GM12878 (cell line): ENCODE measurements around the gene HSFX2. TPM values are rescaled to one million over a fixed set of nuclear protein-coding genes. Genes with fewer than 3 reads are reported as not detected.

Experiments
- ATAC-seq: fragments of 200-7000 bp; cut with Tn5 transposase; 3 replicates; pipeline ENCODE4 v1.9.1; 2020; ENCODE audit warnings: mild to moderate bottlenecking, moderate library complexity
- BruUV-seq: library from RNA; stranded (reverse); fragments of 400-500 nt; replicated peaks from 2 replicates; lab custom pipeline; 2021; lab: Mats Ljungman, UMichigan
- CTCF ChIA-PET: fragments of 300-600 bp; sonication (Branson Sonifier 250); formaldehyde crosslinking; extraction: SDS; loops from one replicate; lab custom pipeline; 2021; ENCODE audit warnings: inconsistent platforms; lab: Yijun Ruan, JAX
- POLR2A ChIA-PET: fragments of 350-600 bp; formaldehyde crosslinking; extraction: SDS; loops from one replicate; lab custom pipeline; 2021; ENCODE audit warnings: inconsistent platforms; lab: Charles Lee
- RAD21 ChIA-PET: fragments of 300-600 bp; sonication (Branson Sonifier 250); formaldehyde crosslinking; loops from one replicate; lab custom pipeline; 2023; ENCODE audit warnings: antibody characterized with exemption; ENCODE audit not compliant: unreplicated experiment; lab: Charles Lee
- SMC1A ChIA-PET: fragments of 300-600 bp; sonication (Branson Sonifier 250); formaldehyde crosslinking; loops from one replicate; lab custom pipeline; 2023; ENCODE audit not compliant: unreplicated experiment, uncharacterized antibody; lab: Charles Lee
- DNase-seq: peaks from one replicate; pipeline ENCODE4 v3.0.0-alpha.2; 2011; ENCODE audit warnings: low read depth, low spot score
- FAIRE-seq: peaks from 3 replicates; lab custom pipeline; 2011; peaks lifted over from hg19 to GRCh38; lab: Jason Lieb, UNC
- H2AFZ ChIP-seq: 2 replicates; pipeline ENCODE4 v1.6.0; 2011; ENCODE audit warnings: low read depth, low read length, control low read depth; ENCODE audit not compliant: control insufficient read depth
- H3K27ac ChIP-seq: 2 replicates; pipeline ENCODE4 v1.5.1; 2011; ENCODE audit warnings: control low read depth; ENCODE audit not compliant: control insufficient read depth, insufficient read depth
- H3K27me3 ChIP-seq, 2 experiments: replicated peaks in 1 of 2; 2 replicates each; pipeline versions ENCODE4 v1.6.0 to v1.6.1; 2011; ENCODE audit warnings: low read length in 1 of 2; ENCODE audit not compliant: control insufficient read depth in 2 of 2, insufficient read depth in 2 of 2
- H3K36me3 ChIP-seq, 2 experiments: 2 replicates each; pipeline ENCODE4 v1.5.1; 2011; ENCODE audit warnings: low read length in 1 of 2; ENCODE audit not compliant: control insufficient read depth in 2 of 2, insufficient read depth in 2 of 2
- H3K4me1 ChIP-seq: 2 replicates; pipeline ENCODE4 v1.6.1; 2011; ENCODE audit warnings: mild to moderate bottlenecking, low read length, moderate library complexity, mixed read lengths; ENCODE audit not compliant: control insufficient read depth, insufficient read depth
- H3K4me2 ChIP-seq: 2 replicates; pipeline ENCODE4 v1.6.0; 2011; ENCODE audit warnings: control low read depth; ENCODE audit not compliant: control insufficient read depth, insufficient read depth
- H3K4me3 ChIP-seq: fragments of 200-600 bp; sonication (generic); 2 replicates; pipeline ENCODE4 v1.5.1; 2016
- H3K79me2 ChIP-seq: 2 replicates; pipeline ENCODE4 v1.6.0; 2011; ENCODE audit warnings: low read length; ENCODE audit not compliant: control insufficient read depth, insufficient read depth
- H3K9ac ChIP-seq: 2 replicates; pipeline ENCODE4 v1.8.0; 2011; ENCODE audit warnings: low read length, control low read depth, mixed read lengths; ENCODE audit not compliant: control insufficient read depth, insufficient read depth
- H3K9me3 ChIP-seq: replicated peaks from 3 replicates; pipeline ENCODE4 v1.5.1; 2011; ENCODE audit warnings: mild to moderate bottlenecking, low read length; ENCODE audit not compliant: control insufficient read depth, insufficient read depth
- H4K20me1 ChIP-seq: 2 replicates; pipeline ENCODE4 v1.6.0; 2011; ENCODE audit not compliant: control insufficient read depth, insufficient read depth
- ATF2 ChIP-seq: IDR thresholded peaks from 2 replicates; pipeline ENCODE4 v1.6.1; 2012; ENCODE audit warnings: low read length, inconsistent platforms
- CREB1 ChIP-seq: IDR thresholded peaks from 2 replicates; pipeline ENCODE4 v1.6.1; 2012; ENCODE audit warnings: low read depth, mild to moderate bottlenecking, inconsistent platforms
- EGR1 ChIP-seq, 2 experiments: IDR thresholded peaks; 1 replicate in 1 of 2; 2 replicates in 1 of 2; pipeline ENCODE4 v1.6.1; 2011 to 2012; ENCODE audit warnings: low read depth in 2 of 2, low read length in 2 of 2, borderline replicate concordance in 1 of 2, mild to moderate bottlenecking in 1 of 2, moderate library complexity in 1 of 2
- HSF1 ChIP-seq: fragments of 150-350 bp; IDR thresholded peaks from 2 replicates; pipeline ENCODE4 v1.6.1; 2014; ENCODE audit warnings: mild to moderate bottlenecking, low read depth, low read length
- KDM1A ChIP-seq: fragments of 200-600 bp; sonication (generic); IDR thresholded peaks from 2 replicates; pipeline ENCODE4 v1.6.1; 2016; ENCODE audit warnings: borderline replicate concordance
- MEF2B ChIP-seq: fragments of 450-650 bp; IDR thresholded peaks from 2 replicates; pipeline ENCODE4 v1.6.1; 2018; ENCODE audit warnings: mild to moderate bottlenecking, moderate library complexity; ENCODE audit not compliant: partially characterized antibody, poor library complexity, severe bottlenecking
- NFIC ChIP-seq: IDR thresholded peaks from 2 replicates; pipeline ENCODE4 v1.6.1; 2012; ENCODE audit warnings: low read depth, mild to moderate bottlenecking, inconsistent platforms, low read length, moderate library complexity
- NFYA ChIP-seq: IDR thresholded peaks from 2 replicates; pipeline ENCODE4 v1.6.1; 2011; ENCODE audit warnings: low read depth, mild to moderate bottlenecking, low read length, improper control_type of control experiment, borderline replicate concordance
- NFYB ChIP-seq: IDR thresholded peaks from 2 replicates; pipeline ENCODE4 v1.6.1; 2011; ENCODE audit warnings: low read depth, mild to moderate bottlenecking, low read length, improper control_type of control experiment, moderate library complexity; ENCODE audit not compliant: insufficient read depth
- RELB ChIP-seq: fragments of 450-650 bp; IDR thresholded peaks from 2 replicates; pipeline ENCODE4 v1.6.1; 2017; ENCODE audit warnings: low read depth, mild to moderate bottlenecking, moderate library complexity
- STAT1 ChIP-seq: fragments of 450-650 bp; conservative IDR thresholded peaks from 2 replicates; pipeline ENCODE4 v1.6.1; 2014; ENCODE audit warnings: antibody characterized with exemption, mild to moderate bottlenecking
- WRNIP1 ChIP-seq: IDR thresholded peaks from 2 replicates; pipeline ENCODE4 v1.6.1; 2011; ENCODE audit warnings: low read depth, low read length, improper control_type of control experiment, borderline replicate concordance
- WGBS: methylation state at CpG from one replicate; pipeline ENCODE4 v1.1.6; 2016; ENCODE audit warnings: low lambda C conversion rate; ENCODE audit not compliant: insufficient replicate concordance, insufficient coverage; ENCODE audit errors: missing lambda C conversion rate; 5-methylcytosine and 5-hydroxymethylcytosine counted together
- in situ Hi-C: fragments of 300-500 bp; cut with MboI; formaldehyde crosslinking; loops from 9 replicates; pipeline ENCODE4 v1.14.3; 2018; ENCODE audit warnings: mixed read lengths
- intact Hi-C: fragments of 100-400 bp; cut with micrococcal nuclease; formaldehyde crosslinking; loops from one replicate; pipeline ENCODE4 v1.14.2; 2022; ENCODE audit not compliant: unreplicated experiment
- polyA plus RNA-seq, 11 experiments: library from polyadenylated mRNA; depleted of rRNA in 4 of 11; unstranded in 6 of 11; stranded (reverse) in 5 of 11; fragments of >200 nt; fragmentation: Nextera tagmentation in 4 of 11; fragmentation: Illumina TruSeq in 1 of 11; extraction: Ambion mirVana in 4 of 11; extraction: Trizol in 1 of 11; gene quantifications; 1 replicate in 1 of 11; 2 replicates in 10 of 11; pipeline versions ENCODE4 v1.2.1 to v1.2.3, GENCODE V29; 2011 to 2016; ENCODE audit warnings: inconsistent platforms in 2 of 11, missing spikeins in 2 of 11, low read depth in 1 of 11
- total RNA-seq, 4 experiments: library from RNA; depleted of rRNA in 3 of 4; stranded (reverse); fragments of >200 nt in 3 of 4; fragmentation: Illumina TruSeq in 1 of 4; extraction: Trizol in 1 of 4; gene quantifications; 2 replicates each; pipeline versions ENCODE4 v1.2.1 to v1.2.3, GENCODE V29; 2013 to 2021

HSFX2 gene
- total and polyA plus RNA-seq, 10 of the 15 experiments (the other 5 are each of a cell fraction or from before 2014, with no cell fraction given), result 0.07 to 0.18 (median 0.14) TPM; not detected in 7

GRCh38 chrX:149567621-149568417 is 27.3 kb downstream of the HSFX2 start:
- no TSS peak for BruUV-seq
- ChIA-PET SMC1A (no interaction called here), CTCF (interaction anchor here (1.0 kb wide), 1 partner anchor 56 kb away, joined by 3 read pairs; no protein-coding TSS in a partner anchor), RAD21 (no interaction called here), POLR2A (no interaction called here)
- in situ Hi-C loops (no loop called here), intact Hi-C loops (no loop called here)
- Histone ChIP-seq H3K9ac (no peak overlapping the region), H3K79me2 (no peaks in the 10 kb centered on the region), H4K20me1 (no peaks in the 10 kb centered on the region), H3K27me3 (no peaks in the 10 kb centered on the region), H3K36me3 (no peaks in the 10 kb centered on the region), H2AFZ (no peak overlapping the region), H3K27ac (no peak overlapping the region), H3K4me3 (no peak overlapping the region), H3K4me2 (no peak overlapping the region), H3K9me3 (no peaks in the 10 kb centered on the region)
- FAIRE-seq, result no peak
- DNase-seq, result no peak
- TF ChIP-seq MEF2B (peak; percentile 34), NFYB (no peak)
- TF ChIP-seq, all 136 proteins: peak for 1
- H3K4me1 ChIP-seq, result no peaks in the 10 kb centered on the region
- 28% methylated on average over 7 of the region's 7 CpGs for WGBS
- no peak; the same call in 2 of the 3 replicates for ATAC-seq

GRCh38 chrX:149563359-149563758 is 31.8 kb downstream of the HSFX2 start:
- no TSS peak for BruUV-seq
- ChIA-PET RAD21 (no interaction called here), POLR2A (no interaction called here), SMC1A (no interaction called here), CTCF (no interaction called here)
- H3K27ac ChIP-seq, result no peak overlapping the region
- intact Hi-C loops, result no loop called here
- in situ Hi-C loops, result no loop called here
- H3K79me2 ChIP-seq, result no peaks in the 10 kb centered on the region
- H3K9me3 ChIP-seq, result no peaks in the 10 kb centered on the region
- no peak for DNase-seq
- ATAC-seq, result no peak
- no peak overlapping the region for H3K9ac ChIP-seq
- H4K20me1 ChIP-seq, result no peaks in the 10 kb centered on the region
- no peaks in the 10 kb centered on the region for H3K36me3 ChIP-seq
- WGBS, result 33% methylated on average over 4 of the region's 4 CpGs
- no peaks in the 10 kb centered on the region for H3K4me1 ChIP-seq
- no peaks in the 10 kb centered on the region for H3K27me3 ChIP-seq
- no peak overlapping the region for H3K4me2 ChIP-seq
- H3K4me3 ChIP-seq, result no peak overlapping the region
- no peak for FAIRE-seq
- no peak overlapping the region for H2AFZ ChIP-seq
- TF ChIP-seq WRNIP1 (no peak), RELB (no peak), EGR1 (IDR thresholded peaks at IDR 0.05; ENCODE audit: borderline replicate concordance in 1 of 2, low read depth in 2 of 2, low read length in 2 of 2) (no peak), ATF2 (no peak), NFIC (no peak), STAT1 (no peak), NFYA (no peak), CREB1 (no peak), KDM1A (no peak), HSF1 (no peak)
